Bone marrow (tissue), 2 donors: ENCODE results near the gene SLC17A5.
"Not testable (repeated sequence)": the region's sequence is repeated elsewhere in the genome, so short reads cannot be mapped to it uniquely, and the experiment has no call there.

Source experiments
- DNase-seq, 2 donors: peaks; one replicate each; lab custom pipeline; 2025; lab: John Stamatoyannopoulos, UW

The SLC17A5 gene

GRCh38 chr6:73565767-73566485, 87.9 kb downstream of the SLC17A5 start:
- DNase-seq, result no peak

GRCh38 chr6:73564578-73565345, 89.0 kb downstream of the SLC17A5 start:
- no peak for DNase-seq

GRCh38 chr6:73562558-73562957, 91.2 kb downstream of the SLC17A5 start:
- DNase-seq, result no peak

GRCh38 chr6:73560853-73561407, 92.9 kb downstream of the SLC17A5 start:
- no peak for DNase-seq

- no peak for DNase-seq
These were observed 93.5 kb downstream of the SLC17A5 start for GRCh38 chr6:73560182-73560732.

GRCh38 chr6:73559399-73559794, 94.4 kb downstream of the SLC17A5 start:
- DNase-seq, result not testable (repeated sequence)

GRCh38 chr6:73558624-73559398, 95.0 kb downstream of the SLC17A5 start:
- DNase-seq, result no peak

- no peak for DNase-seq
These were observed 97.0 kb downstream of the SLC17A5 start for GRCh38 chr6:73556836-73557235.

- not testable (repeated sequence) for DNase-seq
These were observed 98.3 kb downstream of the SLC17A5 start for GRCh38 chr6:73555380-73555949.

- not testable (repeated sequence) for DNase-seq
These were observed 102.7 kb downstream of the SLC17A5 start for GRCh38 chr6:73551115-73551514.

- DNase-seq, result no peak
These were observed 105.0 kb downstream of the SLC17A5 start for GRCh38 chr6:73548458-73549446.

- no peak for DNase-seq
These were observed 106.8 kb downstream of the SLC17A5 start for GRCh38 chr6:73547036-73547435.
